Eye (tissue), 1 donor: ENCODE measurements around the gene WDR7.
"Not testable (repeated sequence)": the region's sequence is repeated elsewhere in the genome, so short reads cannot be mapped to it uniquely, and the experiment has no call there.

Source experiments
- DNase-seq: peaks from one replicate; pipeline ENCODE4 v3.0.0-alpha.2; 2015

The WDR7 gene

GRCh38 chr18:56650944-56651770 is at the start of gene WDR7:
WDR7 (plus strand) TSS chr18:56651359; CDS start chr18:56672516, 21,157 bp downstream.
- DNase-seq = peak; percentile 99

GRCh38 chr18:56606618-56607017 is 44.5 kb upstream of the WDR7 start:
- no peak for DNase-seq

GRCh38 chr18:56615738-56616520 is 35.2 kb upstream of the WDR7 start:
- DNase-seq = no peak

- DNase-seq = no peak
Observed at GRCh38 chr18:56627991-56628390, 23.2 kb upstream of the WDR7 start.

GRCh38 chr18:56632070-56633022 is 18.8 kb upstream of the WDR7 start:
- no peak for DNase-seq

- DNase-seq = no peak
Observed at GRCh38 chr18:56635007-56635406, 16.2 kb upstream of the WDR7 start.

- DNase-seq = peak; percentile 41
Observed at GRCh38 chr18:56637176-56637575, 14.0 kb upstream of the WDR7 start.

GRCh38 chr18:56637711-56638231 is 13.4 kb upstream of the WDR7 start:
- DNase-seq = peak; percentile 68

- DNase-seq = peak; percentile 100
Observed at GRCh38 chr18:56638232-56639103, 12.7 kb upstream of the WDR7 start, which contains the start of gene TXNL1. TXNL1 (minus strand) TSS chr18:56638592; CDS start chr18:56638440, 152 bp downstream.

GRCh38 chr18:56639104-56639381 is 12.1 kb upstream of the WDR7 start:
- no peak for DNase-seq

GRCh38 chr18:56639571-56639970 is 11.6 kb upstream of the WDR7 start:
- no peak for DNase-seq

- no peak for DNase-seq
Observed at GRCh38 chr18:56641714-56642337, 9.3 kb upstream of the WDR7 start.

- DNase-seq = no peak
Observed at GRCh38 chr18:56643381-56643780, 7.8 kb upstream of the WDR7 start.

GRCh38 chr18:56645415-56646016 is 5.6 kb upstream of the WDR7 start:
- peak; percentile 21 for DNase-seq

- no peak for DNase-seq
Observed at GRCh38 chr18:56647071-56647470, 4.1 kb upstream of the WDR7 start.

GRCh38 chr18:56647951-56648893 is 2.9 kb upstream of the WDR7 start:
- DNase-seq = no peak

GRCh38 chr18:56649996-56650395 is 1.2 kb upstream of the WDR7 start:
- DNase-seq = peak; percentile 2

- no peak for DNase-seq
Observed at GRCh38 chr18:56651771-56652092, 573 bp downstream of the WDR7 start.

GRCh38 chr18:56652802-56653201 is 1.6 kb downstream of the WDR7 start:
- no peak for DNase-seq

GRCh38 chr18:56654280-56654679 is 3.1 kb downstream of the WDR7 start:
- not testable (repeated sequence) for DNase-seq
